SH-SY5Y (cell line): ENCODE results near the gene POU4F1.

ENCODE experiments used
- GATA2 ChIP-seq: IDR thresholded peaks from 2 replicates; pipeline ENCODE4 v1.6.1; 2011; ENCODE audit warnings: mild to moderate bottlenecking, low read depth, low read length
- GATA3 ChIP-seq: IDR thresholded peaks from 2 replicates; pipeline ENCODE4 v1.6.1; 2011; ENCODE audit warnings: low read depth, mild to moderate bottlenecking, low read length, moderate library complexity

- no peak for TF ChIP-seq GATA3
- no peak for TF ChIP-seq GATA2
Measured at GRCh38 chr13:78652651-78653050, 49.3 kb upstream of the POU4F1 start.
